Measurements from ENCODE around the gene ZNF524. TPM values are rescaled to one million over a fixed set of nuclear protein-coding genes. Genes with fewer than 3 reads are reported as not detected.

The ZNF524 gene
- total and polyA plus RNA-seq, 9 of the 15 experiments (the other 6 are each of a cell fraction or from before 2014, with no cell fraction given) = 0.08 to 15.6 (median 2.9) TPM

GRCh38 chr19:55563261-55563690 is 36.8 kb upstream of the ZNF524 start (continued):
- no peak for TF ChIP-seq ZNF592 (IDR thresholded peaks at IDR 0.05)
- no peak for TF ChIP-seq THAP12 (CRISPR knock-in tag; IDR thresholded peaks at IDR 0.05)
- no peak for TF ChIP-seq CHD4 (IDR thresholded peaks at IDR 0.05; ENCODE audit: insufficient read depth, insufficient replicate concordance, low read depth, low read length, poor library complexity, severe bottlenecking)
- TF ChIP-seq ZNF263 (CRISPR knock-in tag; IDR thresholded peaks at IDR 0.05; ENCODE audit: borderline replicate concordance) = no peak
- TF ChIP-seq ZBTB26 (CRISPR knock-in tag; IDR thresholded peaks at IDR 0.05) = no peak
- TF ChIP-seq KHSRP (IDR thresholded peaks at IDR 0.05) = no peak
- TF ChIP-seq TARDBP (IDR thresholded peaks at IDR 0.05) = no peak
- no peak for TF ChIP-seq NR4A1 (CRISPR knock-in tag; IDR thresholded peaks at IDR 0.05)
- no peak for TF ChIP-seq NR4A1 (tag; IDR thresholded peaks at IDR 0.05)
